GM12874 (cell line): Measurements from ENCODE around the gene GMCL1.

Source experiments
- TF ChIP-seq, protein P1 (sequence below): IDR thresholded peaks from 2 replicates; pipeline ENCODE4 v1.5.1; 2011; ENCODE audit warnings: low read depth, mild to moderate bottlenecking, control low read depth, low read length, moderate library complexity; ENCODE audit not compliant: insufficient read depth

Gene GMCL1

DNA sequence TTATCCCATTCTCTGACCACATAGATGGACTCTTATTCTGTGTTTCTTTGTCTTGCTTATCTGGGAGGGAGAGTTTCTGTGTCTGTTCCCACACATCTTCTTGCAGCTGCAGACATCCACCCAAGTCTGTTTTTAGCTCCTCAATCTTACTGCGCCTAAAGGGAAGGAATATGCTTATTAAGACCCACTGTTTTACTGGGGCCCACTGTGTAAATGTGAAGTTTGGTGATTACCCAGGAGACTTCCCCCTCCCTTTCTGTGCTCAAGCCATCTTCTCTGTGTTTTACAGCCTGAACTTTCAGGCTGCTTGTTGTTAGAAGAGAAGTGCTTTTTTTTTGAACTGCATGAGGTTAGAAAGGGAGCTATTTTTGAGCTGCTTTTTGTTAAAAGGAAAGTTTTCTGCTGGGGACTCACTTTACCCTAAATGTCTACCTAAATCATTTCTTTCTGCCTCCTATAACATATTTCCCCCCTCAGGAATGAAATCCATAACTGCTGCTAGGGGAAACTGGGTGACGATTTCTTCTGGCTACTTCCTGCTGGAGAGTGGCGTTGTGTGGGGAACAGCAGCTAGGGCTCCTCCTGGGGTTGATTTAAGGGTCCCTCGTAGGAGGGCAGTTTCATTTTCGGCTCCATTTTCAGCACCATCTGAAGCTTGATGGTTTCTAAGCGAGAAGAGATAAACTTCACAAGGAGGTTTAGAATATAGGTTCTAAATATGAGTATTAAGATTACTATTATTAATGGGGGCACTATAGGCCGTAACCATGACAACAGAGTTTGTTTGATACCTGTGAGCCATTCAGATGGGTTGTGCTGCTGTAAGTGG is 39.5 kb upstream of the GMCL1 start:
- TF ChIP-seq, protein P1, sequence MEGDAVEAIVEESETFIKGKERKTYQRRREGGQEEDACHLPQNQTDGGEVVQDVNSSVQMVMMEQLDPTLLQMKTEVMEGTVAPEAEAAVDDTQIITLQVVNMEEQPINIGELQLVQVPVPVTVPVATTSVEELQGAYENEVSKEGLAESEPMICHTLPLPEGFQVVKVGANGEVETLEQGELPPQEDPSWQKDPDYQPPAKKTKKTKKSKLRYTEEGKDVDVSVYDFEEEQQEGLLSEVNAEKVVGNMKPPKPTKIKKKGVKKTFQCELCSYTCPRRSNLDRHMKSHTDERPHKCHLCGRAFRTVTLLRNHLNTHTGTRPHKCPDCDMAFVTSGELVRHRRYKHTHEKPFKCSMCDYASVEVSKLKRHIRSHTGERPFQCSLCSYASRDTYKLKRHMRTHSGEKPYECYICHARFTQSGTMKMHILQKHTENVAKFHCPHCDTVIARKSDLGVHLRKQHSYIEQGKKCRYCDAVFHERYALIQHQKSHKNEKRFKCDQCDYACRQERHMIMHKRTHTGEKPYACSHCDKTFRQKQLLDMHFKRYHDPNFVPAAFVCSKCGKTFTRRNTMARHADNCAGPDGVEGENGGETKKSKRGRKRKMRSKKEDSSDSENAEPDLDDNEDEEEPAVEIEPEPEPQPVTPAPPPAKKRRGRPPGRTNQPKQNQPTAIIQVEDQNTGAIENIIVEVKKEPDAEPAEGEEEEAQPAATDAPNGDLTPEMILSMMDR, result no peak

DNA sequence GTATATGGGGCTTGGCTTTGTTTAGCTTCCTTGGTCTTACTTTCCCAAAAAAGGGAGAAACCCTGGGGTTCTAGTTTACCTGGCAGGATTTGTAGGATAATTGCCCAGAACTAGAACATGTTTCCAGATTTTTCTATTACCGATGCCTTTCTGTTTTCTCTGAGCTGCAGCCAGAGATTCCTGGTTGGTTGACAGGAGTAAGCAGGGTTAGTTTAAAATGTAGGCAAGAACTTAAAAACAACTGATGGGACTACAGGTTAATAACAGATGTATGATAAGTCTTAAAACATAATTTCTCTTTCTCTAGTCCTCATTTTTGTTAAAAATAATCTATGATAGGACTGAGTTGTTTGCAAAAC is 38.9 kb upstream of the GMCL1 start:
- TF ChIP-seq, protein P1, result no peak

GRCh38 chr2:69791045-69791444 is 38.4 kb upstream of the GMCL1 start:
- TF ChIP-seq, protein P1, result no peak

DNA sequence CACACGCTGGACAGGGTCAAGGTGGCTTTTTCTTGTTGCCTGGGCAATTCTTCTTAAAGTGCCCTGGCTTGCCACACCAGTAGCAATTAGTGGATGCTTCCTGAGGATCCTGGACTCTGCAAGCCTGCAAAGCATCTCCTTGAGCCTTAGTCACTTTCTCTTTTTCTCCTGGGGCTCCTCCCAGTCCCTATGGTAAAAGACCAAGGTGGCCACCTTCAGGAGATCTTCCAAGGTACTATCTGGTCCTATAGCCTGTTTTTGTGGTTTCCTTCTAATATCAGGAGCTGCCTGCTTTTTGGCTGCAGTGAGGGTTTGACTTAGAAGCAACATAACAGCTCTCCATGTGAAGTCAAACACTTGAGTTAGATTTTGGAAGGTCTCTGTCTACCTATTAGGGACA is 33.3 kb upstream of the GMCL1 start:
- TF ChIP-seq, protein P1, result no peak

- TF ChIP-seq, protein P1, result no peak
Observed at GRCh38 chr2:69797235-69797634, 32.2 kb upstream of the GMCL1 start.

GRCh38 chr2:69797836-69798289 is 31.6 kb upstream of the GMCL1 start:
- TF ChIP-seq, protein P1, result no peak

DNA sequence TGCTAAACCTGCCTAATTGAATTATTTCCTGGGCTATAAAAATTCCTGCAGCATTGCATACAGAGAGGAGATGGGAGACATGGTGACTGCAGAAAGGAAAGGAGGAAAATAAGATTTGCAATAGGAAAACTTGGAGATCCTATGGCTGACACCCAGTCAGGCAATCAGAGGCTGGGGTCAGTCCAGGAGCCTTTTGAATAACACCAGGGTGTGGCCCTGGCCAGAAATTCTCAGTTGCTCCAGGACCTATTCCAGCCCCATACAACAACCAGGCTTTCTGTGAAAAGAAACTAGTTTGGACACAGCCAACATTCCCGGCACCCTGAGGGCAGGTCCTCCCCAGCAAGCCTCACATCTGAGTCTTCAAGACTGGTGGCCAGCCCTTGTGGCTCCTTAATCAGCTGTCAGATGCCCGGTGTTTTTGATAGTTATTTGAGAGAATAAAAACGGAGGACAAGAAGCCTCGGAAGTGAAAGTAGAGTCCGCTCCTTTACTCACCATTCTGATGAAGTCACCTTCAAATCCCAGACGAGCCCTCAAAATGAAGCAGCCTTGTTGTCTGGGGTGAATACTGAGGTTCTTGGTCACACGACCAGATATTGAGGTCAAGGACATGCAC is 31.1 kb upstream of the GMCL1 start:
- TF ChIP-seq, protein P1, result no peak
